ENCODE results near the gene RAB10. TPM values are rescaled to one million over a fixed set of nuclear protein-coding genes. Genes with fewer than 3 reads are reported as not detected.
A peak's percentile ranks its signal among the peaks of the same experiment; 100 is the strongest.

RAB10 gene
- total and polyA plus RNA-seq, 9 of the 15 experiments (the other 6 are each of a cell fraction or from before 2014, with no cell fraction given): 25.1 to 214 (median 157) TPM

DNA sequence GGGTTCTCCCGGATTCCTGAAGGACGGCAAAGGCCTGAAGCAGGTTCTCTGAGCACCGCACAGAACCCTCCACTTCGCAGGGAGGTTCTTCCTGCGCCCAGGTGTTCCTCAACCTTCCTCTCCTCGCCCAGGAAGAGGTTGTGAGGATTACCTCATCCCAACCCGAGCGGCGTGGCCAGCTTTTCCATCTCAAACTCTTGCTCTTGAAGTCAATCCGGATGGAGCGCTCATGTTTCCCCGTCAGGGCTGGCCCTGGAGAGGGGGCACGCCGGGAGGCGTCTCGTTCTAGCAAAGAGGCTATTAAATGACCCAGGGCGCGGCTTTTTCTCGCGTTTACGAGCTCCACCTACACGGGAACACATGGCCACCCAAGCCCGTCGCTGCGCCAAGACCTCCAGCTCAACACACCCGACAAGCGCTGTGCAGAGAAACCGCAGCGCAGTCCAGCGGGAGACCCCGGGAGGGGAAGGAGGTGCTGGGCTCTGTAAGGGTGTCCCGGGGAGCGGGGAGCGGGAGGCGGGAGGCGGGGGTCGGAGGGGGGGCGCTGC is 540 bp upstream of the RAB10 start (continued):
- TF ChIP-seq, protein P1, sequence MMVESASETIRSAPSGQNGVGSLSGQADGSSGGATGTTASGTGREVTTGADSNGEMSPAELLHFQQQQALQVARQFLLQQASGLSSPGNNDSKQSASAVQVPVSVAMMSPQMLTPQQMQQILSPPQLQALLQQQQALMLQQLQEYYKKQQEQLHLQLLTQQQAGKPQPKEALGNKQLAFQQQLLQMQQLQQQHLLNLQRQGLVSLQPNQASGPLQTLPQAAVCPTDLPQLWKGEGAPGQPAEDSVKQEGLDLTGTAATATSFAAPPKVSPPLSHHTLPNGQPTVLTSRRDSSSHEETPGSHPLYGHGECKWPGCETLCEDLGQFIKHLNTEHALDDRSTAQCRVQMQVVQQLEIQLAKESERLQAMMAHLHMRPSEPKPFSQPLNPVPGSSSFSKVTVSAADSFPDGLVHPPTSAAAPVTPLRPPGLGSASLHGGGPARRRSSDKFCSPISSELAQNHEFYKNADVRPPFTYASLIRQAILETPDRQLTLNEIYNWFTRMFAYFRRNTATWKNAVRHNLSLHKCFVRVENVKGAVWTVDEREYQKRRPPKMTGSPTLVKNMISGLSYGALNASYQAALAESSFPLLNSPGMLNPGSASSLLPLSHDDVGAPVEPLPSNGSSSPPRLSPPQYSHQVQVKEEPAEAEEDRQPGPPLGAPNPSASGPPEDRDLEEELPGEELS (CRISPR knock-in tag; IDR thresholded peaks at IDR 0.05; ENCODE audit: borderline replicate concordance): no peak
- no peak for TF ChIP-seq SAP30 (IDR thresholded peaks at IDR 0.05; ENCODE audit: borderline replicate concordance, insufficient read depth, low read depth, low read length, poor library complexity, severe bottlenecking)
- TF ChIP-seq MCM5 (IDR thresholded peaks at IDR 0.05; ENCODE audit: low read depth): no peak
- TF ChIP-seq, protein P2, sequence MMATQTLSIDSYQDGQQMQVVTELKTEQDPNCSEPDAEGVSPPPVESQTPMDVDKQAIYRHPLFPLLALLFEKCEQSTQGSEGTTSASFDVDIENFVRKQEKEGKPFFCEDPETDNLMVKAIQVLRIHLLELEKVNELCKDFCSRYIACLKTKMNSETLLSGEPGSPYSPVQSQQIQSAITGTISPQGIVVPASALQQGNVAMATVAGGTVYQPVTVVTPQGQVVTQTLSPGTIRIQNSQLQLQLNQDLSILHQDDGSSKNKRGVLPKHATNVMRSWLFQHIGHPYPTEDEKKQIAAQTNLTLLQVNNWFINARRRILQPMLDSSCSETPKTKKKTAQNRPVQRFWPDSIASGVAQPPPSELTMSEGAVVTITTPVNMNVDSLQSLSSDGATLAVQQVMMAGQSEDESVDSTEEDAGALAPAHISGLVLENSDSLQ (IDR thresholded peaks at IDR 0.05): no peak
- peak; percentile 59; the same call in 1 of the 2 replicates for TF ChIP-seq CHD2 (IDR thresholded peaks at IDR 0.05; ENCODE audit: low read depth, low read length)
- TF ChIP-seq ZNF143 (CRISPR knock-in tag; IDR thresholded peaks at IDR 0.05): no peak
- TF ChIP-seq ZBTB1 (CRISPR knock-in tag; IDR thresholded peaks at IDR 0.05; ENCODE audit: borderline replicate concordance, low read depth): no peak
- TF ChIP-seq, protein P3, sequence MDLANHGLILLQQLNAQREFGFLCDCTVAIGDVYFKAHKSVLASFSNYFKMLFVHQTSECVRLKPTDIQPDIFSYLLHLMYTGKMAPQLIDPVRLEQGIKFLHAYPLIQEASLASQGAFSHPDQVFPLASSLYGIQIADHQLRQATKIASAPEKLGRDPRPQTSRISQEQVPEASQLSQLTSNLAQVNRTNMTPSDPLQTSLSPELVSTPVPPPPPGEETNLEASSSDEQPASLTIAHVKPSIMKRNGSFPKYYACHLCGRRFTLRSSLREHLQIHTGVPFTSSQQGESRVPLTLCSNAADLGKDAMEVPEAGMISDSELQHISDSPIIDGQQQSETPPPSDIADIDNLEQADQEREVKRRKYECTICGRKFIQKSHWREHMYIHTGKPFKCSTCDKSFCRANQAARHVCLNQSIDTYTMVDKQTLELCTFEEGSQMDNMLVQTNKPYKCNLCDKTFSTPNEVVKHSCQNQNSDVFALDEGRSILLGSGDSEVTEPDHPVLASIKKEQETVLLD (IDR thresholded peaks at IDR 0.05): no peak
- TF ChIP-seq, protein P4, sequence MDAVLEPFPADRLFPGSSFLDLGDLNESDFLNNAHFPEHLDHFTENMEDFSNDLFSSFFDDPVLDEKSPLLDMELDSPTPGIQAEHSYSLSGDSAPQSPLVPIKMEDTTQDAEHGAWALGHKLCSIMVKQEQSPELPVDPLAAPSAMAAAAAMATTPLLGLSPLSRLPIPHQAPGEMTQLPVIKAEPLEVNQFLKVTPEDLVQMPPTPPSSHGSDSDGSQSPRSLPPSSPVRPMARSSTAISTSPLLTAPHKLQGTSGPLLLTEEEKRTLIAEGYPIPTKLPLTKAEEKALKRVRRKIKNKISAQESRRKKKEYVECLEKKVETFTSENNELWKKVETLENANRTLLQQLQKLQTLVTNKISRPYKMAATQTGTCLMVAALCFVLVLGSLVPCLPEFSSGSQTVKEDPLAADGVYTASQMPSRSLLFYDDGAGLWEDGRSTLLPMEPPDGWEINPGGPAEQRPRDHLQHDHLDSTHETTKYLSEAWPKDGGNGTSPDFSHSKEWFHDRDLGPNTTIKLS (IDR thresholded peaks at IDR 0.05; ENCODE audit: borderline replicate concordance, low read depth): peak; percentile 92; the same call in 1 of the 2 replicates
- TF ChIP-seq, protein P5, sequence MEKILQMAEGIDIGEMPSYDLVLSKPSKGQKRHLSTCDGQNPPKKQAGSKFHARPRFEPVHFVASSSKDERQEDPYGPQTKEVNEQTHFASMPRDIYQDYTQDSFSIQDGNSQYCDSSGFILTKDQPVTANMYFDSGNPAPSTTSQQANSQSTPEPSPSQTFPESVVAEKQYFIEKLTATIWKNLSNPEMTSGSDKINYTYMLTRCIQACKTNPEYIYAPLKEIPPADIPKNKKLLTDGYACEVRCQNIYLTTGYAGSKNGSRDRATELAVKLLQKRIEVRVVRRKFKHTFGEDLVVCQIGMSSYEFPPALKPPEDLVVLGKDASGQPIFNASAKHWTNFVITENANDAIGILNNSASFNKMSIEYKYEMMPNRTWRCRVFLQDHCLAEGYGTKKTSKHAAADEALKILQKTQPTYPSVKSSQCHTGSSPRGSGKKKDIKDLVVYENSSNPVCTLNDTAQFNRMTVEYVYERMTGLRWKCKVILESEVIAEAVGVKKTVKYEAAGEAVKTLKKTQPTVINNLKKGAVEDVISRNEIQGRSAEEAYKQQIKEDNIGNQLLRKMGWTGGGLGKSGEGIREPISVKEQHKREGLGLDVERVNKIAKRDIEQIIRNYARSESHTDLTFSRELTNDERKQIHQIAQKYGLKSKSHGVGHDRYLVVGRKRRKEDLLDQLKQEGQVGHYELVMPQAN (IDR thresholded peaks at IDR 0.05; ENCODE audit: borderline replicate concordance): peak; percentile 82
- peak; percentile 42; the same call in 1 of the 2 replicates for TF ChIP-seq TRIM28 (IDR thresholded peaks at IDR 0.05)
- TF ChIP-seq ZFP36 (IDR thresholded peaks at IDR 0.05; ENCODE audit: low read depth, low read length, partially characterized antibody): no peak
- no peak for TF ChIP-seq DMBX1 (CRISPR knock-in tag; IDR thresholded peaks at IDR 0.05; ENCODE audit: borderline replicate concordance)
- TF ChIP-seq NCOA1 (IDR thresholded peaks at IDR 0.05; ENCODE audit: low read depth): no peak
- no peak for TF ChIP-seq ARID1B (IDR thresholded peaks at IDR 0.05)
- TF ChIP-seq NR2F6 (CRISPR knock-in tag; IDR thresholded peaks at IDR 0.05): no peak
- no peak for TF ChIP-seq SRSF1 (IDR thresholded peaks at IDR 0.05; ENCODE audit: low read depth, low read length)
- no peak; the same call in 1 of the 2 replicates for TF ChIP-seq CXXC5 (CRISPR knock-in tag; IDR thresholded peaks at IDR 0.05)
- 0 out of 2 replicates have a peak, but pooled peaks have one; percentile 67 for TF ChIP-seq MTA1 (IDR thresholded peaks at IDR 0.05; ENCODE audit: borderline replicate concordance)
- peak in 1 of 2 experiments; percentile 49; a peak in 1 of 4 replicates for TF ChIP-seq KDM1A (IDR thresholded peaks at IDR 0.05)
